GM12878 (cell line): ENCODE data around the gene KPNA1. TPM values are rescaled to one million over a fixed set of nuclear protein-coding genes. Genes with fewer than 3 reads are reported as not detected.
A peak's percentile ranks its signal among the peaks of the same experiment; 100 is the strongest.

Experiments
- BACH1 ChIP-seq: fragments of 450-650 bp; IDR thresholded peaks from 2 replicates; pipeline ENCODE4 v1.6.1; 2017; ENCODE audit warnings: mild to moderate bottlenecking, borderline replicate concordance
- CHD4 ChIP-seq: fragments of 200-600 bp; sonication (generic); IDR thresholded peaks from 2 replicates; pipeline ENCODE4 v1.6.1; 2016; ENCODE audit warnings: mild to moderate bottlenecking
- CREM ChIP-seq: IDR thresholded peaks from 2 replicates; pipeline ENCODE4 v1.6.1; 2014; ENCODE audit warnings: antibody characterized with exemption, low read depth
- E2F8 ChIP-seq: fragments of 450-650 bp; IDR thresholded peaks from 2 replicates; pipeline ENCODE4 v1.6.1; 2018; ENCODE audit warnings: mild to moderate bottlenecking, low read depth, moderate library complexity; ENCODE audit not compliant: partially characterized antibody
- EGR1 ChIP-seq, 2 experiments: IDR thresholded peaks; 1 replicate in 1 of 2; 2 replicates in 1 of 2; pipeline ENCODE4 v1.6.1; 2011 to 2012; ENCODE audit warnings: low read depth in 2 of 2, low read length in 2 of 2, borderline replicate concordance in 1 of 2, mild to moderate bottlenecking in 1 of 2, moderate library complexity in 1 of 2
- ELK1 ChIP-seq: IDR thresholded peaks from 2 replicates; pipeline ENCODE4 v1.6.1; 2012; ENCODE audit warnings: low read depth, low read length, improper control_type of control experiment
- EP300 ChIP-seq, 2 experiments: fragments of 150-350 bp in 1 of 2; IDR thresholded peaks; 2 replicates each; pipeline ENCODE4 v1.6.1; 2011 to 2012; ENCODE audit warnings: low read depth in 2 of 2, low read length in 2 of 2, borderline replicate concordance in 1 of 2, improper control_type of control experiment in 1 of 2, inconsistent platforms in 1 of 2; ENCODE audit not compliant: control insufficient read depth in 1 of 2
- HDAC2 ChIP-seq: fragments of 200-600 bp; sonication (generic); IDR thresholded peaks from 2 replicates; pipeline ENCODE4 v1.6.1; 2017
- IKZF1 ChIP-seq: fragments of 450-650 bp; conservative IDR thresholded peaks from 2 replicates; pipeline ENCODE4 v1.6.1; 2017; ENCODE audit warnings: antibody characterized with exemption, mild to moderate bottlenecking
- KLF5 ChIP-seq: fragments of 450-650 bp; IDR thresholded peaks from 2 replicates; pipeline ENCODE4 v1.6.1; 2014; ENCODE audit warnings: mild to moderate bottlenecking; ENCODE audit not compliant: partially characterized antibody
- MAX ChIP-seq: IDR thresholded peaks from 2 replicates; pipeline ENCODE4 v1.6.1; 2012; ENCODE audit warnings: low read depth, low read length, improper control_type of control experiment
- MEF2A ChIP-seq: IDR thresholded peaks from 2 replicates; pipeline ENCODE4 v1.6.1; 2011; ENCODE audit warnings: low read depth, mild to moderate bottlenecking, low read length, moderate library complexity; ENCODE audit not compliant: insufficient read depth
- MEF2B ChIP-seq: fragments of 450-650 bp; IDR thresholded peaks from 2 replicates; pipeline ENCODE4 v1.6.1; 2018; ENCODE audit warnings: mild to moderate bottlenecking, moderate library complexity; ENCODE audit not compliant: partially characterized antibody, poor library complexity, severe bottlenecking
- MTA2 ChIP-seq: fragments of 450-650 bp; IDR thresholded peaks from 2 replicates; pipeline ENCODE4 v1.6.1; 2016; ENCODE audit warnings: low read depth, mild to moderate bottlenecking, moderate library complexity
- NR2F1 ChIP-seq: fragments of 450-650 bp; conservative IDR thresholded peaks from 2 replicates; pipeline ENCODE4 v1.6.1; 2017; ENCODE audit warnings: mild to moderate bottlenecking
- NRF1 ChIP-seq: conservative IDR thresholded peaks from 2 replicates; pipeline ENCODE4 v1.6.1; 2011; ENCODE audit warnings: mild to moderate bottlenecking, low read depth, low read length, improper control_type of control experiment
- PAX5 ChIP-seq: IDR thresholded peaks from 2 replicates; pipeline ENCODE4 v1.6.1; 2011; ENCODE audit warnings: low read depth, low read length, borderline replicate concordance
- PML ChIP-seq: IDR thresholded peaks from 2 replicates; pipeline ENCODE4 v1.6.1; 2012; ENCODE audit warnings: low read length, inconsistent platforms
- RB1 ChIP-seq: fragments of 450-650 bp; formaldehyde crosslinking; IDR thresholded peaks from 2 replicates; pipeline ENCODE4 v1.6.1; 2017; ENCODE audit warnings: mild to moderate bottlenecking, borderline replicate concordance
- RELA ChIP-seq: fragments of 450-650 bp; IDR thresholded peaks from 2 replicates; pipeline ENCODE4 v1.8.0; 2014; ENCODE audit warnings: borderline replicate concordance; ENCODE audit not compliant: partially characterized antibody
- TCF3 ChIP-seq: IDR thresholded peaks from 2 replicates; pipeline ENCODE4 v1.6.1; 2012; ENCODE audit warnings: low read depth, mild to moderate bottlenecking, low read length, borderline replicate concordance; ENCODE audit not compliant: insufficient read depth
- ZBTB11 ChIP-seq: fragments of 450-650 bp; formaldehyde crosslinking; IDR thresholded peaks from 2 replicates; pipeline ENCODE4 v1.5.0; 2022; ENCODE audit warnings: mild to moderate bottlenecking, missing genetic modification characterization
- polyA plus RNA-seq, 11 experiments: library from polyadenylated mRNA; depleted of rRNA in 4 of 11; unstranded in 6 of 11; stranded (reverse) in 5 of 11; fragments of >200 nt; fragmentation: Nextera tagmentation in 4 of 11; fragmentation: Illumina TruSeq in 1 of 11; extraction: Ambion mirVana in 4 of 11; extraction: Trizol in 1 of 11; gene quantifications; 1 replicate in 1 of 11; 2 replicates in 10 of 11; pipeline versions ENCODE4 v1.2.1 to v1.2.3, GENCODE V29; 2011 to 2016; ENCODE audit warnings: inconsistent platforms in 2 of 11, missing spikeins in 2 of 11, low read depth in 1 of 11
- total RNA-seq, 4 experiments: library from RNA; depleted of rRNA in 3 of 4; stranded (reverse); fragments of >200 nt in 3 of 4; fragmentation: Illumina TruSeq in 1 of 4; extraction: Trizol in 1 of 4; gene quantifications; 2 replicates each; pipeline versions ENCODE4 v1.2.1 to v1.2.3, GENCODE V29; 2013 to 2021

The KPNA1 gene
- total and polyA plus RNA-seq, 10 of the 15 experiments (the other 5 are each of a cell fraction or from before 2014, with no cell fraction given), result 8.5 to 52.7 (median 41.0) TPM

- TF ChIP-seq MAX (peak; percentile 79), EP300 (IDR thresholded peaks at IDR 0.05; ENCODE audit: borderline replicate concordance in 1 of 2, control insufficient read depth in 1 of 2, low read depth in 2 of 2, low read length in 2 of 2) (0 out of 4 replicates have a peak, but pooled peaks of 1 of the 2 experiments have one; percentile 6), KLF5 (peak; percentile 74), BACH1 (peak; percentile 83), PAX5 (peak; percentile 17; the same call in 1 of the 2 replicates), NRF1 (peak; percentile 85), IKZF1 (peak; percentile 95), NR2F1 (peak; percentile 65), PML (peak; percentile 52; the same call in 1 of the 2 replicates), HDAC2 (no peak), RB1 (peak; percentile 49; the same call in 1 of the 2 replicates), CHD4 (no peak), E2F8 (no peak), TCF3 (0 out of 2 replicates have a peak, but pooled peaks have one; percentile 14), ELK1 (0 out of 2 replicates have a peak, but pooled peaks have one; percentile 16), MEF2B (peak; percentile 52), ZBTB11 (CRISPR knock-in tag) (no peak), CREM (peak; percentile 69), MTA2 (no peak), MEF2A (no peak), EGR1 (IDR thresholded peaks at IDR 0.05; ENCODE audit: borderline replicate concordance in 1 of 2, low read depth in 2 of 2, low read length in 2 of 2) (peak; percentile 38 to 97), RELA (peak; percentile 50)
Measured at GRCh38 chr3:122514123-122515019, at the start of gene KPNA1 (continued).
